CD4-positive, alpha-beta T cell treated with Interleukin-17A for 4 hours (primary cell): ENCODE data around the gene GABRG3.

Experiments
- DNase-seq: peaks from one replicate; pipeline ENCODE4 v3.0.0-alpha.2; 2020; ENCODE audit warnings: mixed read lengths

Gene GABRG3

GRCh38 chr15:27429577-27429976 lies 458.6 kb downstream of the GABRG3 start:
- DNase-seq: no peak

GRCh38 chr15:27433604-27434003 lies 462.6 kb downstream of the GABRG3 start:
- DNase-seq: no peak

GRCh38 chr15:27438403-27439375 lies 467.7 kb downstream of the GABRG3 start:
- no peak for DNase-seq

- DNase-seq: no peak
Observed at GRCh38 chr15:27441120-27441519, 470.1 kb downstream of the GABRG3 start.

- DNase-seq: no peak
Observed at GRCh38 chr15:27448234-27448633, 477.3 kb downstream of the GABRG3 start.

- no peak for DNase-seq
Observed at GRCh38 chr15:27448986-27449385, 478.0 kb downstream of the GABRG3 start.

GRCh38 chr15:27449941-27450340 lies 479.0 kb downstream of the GABRG3 start:
- DNase-seq: no peak

- no peak for DNase-seq
Observed at GRCh38 chr15:27454281-27455075, 483.5 kb downstream of the GABRG3 start.

GRCh38 chr15:27456807-27457206 lies 485.8 kb downstream of the GABRG3 start:
- DNase-seq: no peak

GRCh38 chr15:27457766-27458165 lies 486.8 kb downstream of the GABRG3 start:
- DNase-seq: no peak

- no peak for DNase-seq
Observed at GRCh38 chr15:27458345-27459084, 487.5 kb downstream of the GABRG3 start.

- DNase-seq: no peak
Observed at GRCh38 chr15:27459836-27460235, 488.9 kb downstream of the GABRG3 start.

- no peak for DNase-seq
Observed at GRCh38 chr15:27461181-27461580, 490.2 kb downstream of the GABRG3 start.

GRCh38 chr15:27463525-27464088 lies 492.6 kb downstream of the GABRG3 start:
- no peak for DNase-seq

GRCh38 chr15:27464941-27465612 lies 494.1 kb downstream of the GABRG3 start:
- no peak for DNase-seq

GRCh38 chr15:27466758-27467157 lies 495.8 kb downstream of the GABRG3 start:
- DNase-seq: no peak

- DNase-seq: no peak
Observed at GRCh38 chr15:27468151-27468591, 497.2 kb downstream of the GABRG3 start.

GRCh38 chr15:27473845-27474244 lies 502.9 kb downstream of the GABRG3 start:
- DNase-seq: no peak

GRCh38 chr15:27475395-27475794 lies 504.4 kb downstream of the GABRG3 start:
- DNase-seq: no peak

- no peak for DNase-seq
Observed at GRCh38 chr15:27479296-27480140, 508.5 kb downstream of the GABRG3 start.

GRCh38 chr15:27480141-27480530 lies 509.2 kb downstream of the GABRG3 start:
- no peak for DNase-seq
